HEK293 (cell line): Measurements from ENCODE around the gene MYL6B.

ENCODE experiments used
- CTCF ChIA-PET: fragments of 350-600 bp; formaldehyde crosslinking; extraction: SDS; loops from one replicate; lab custom pipeline; 2021; ENCODE audit warnings: antibody characterized with exemption; lab: Yijun Ruan, JAX
- POLR2A ChIA-PET: fragments of 300-600 bp; formaldehyde crosslinking; extraction: SDS; loops from one replicate; lab custom pipeline; 2020; ENCODE audit warnings: antibody characterized with exemption, inconsistent platforms; lab: Yijun Ruan, JAX
- H3K27ac ChIP-seq: fragments of 200-500 bp; sonication (Bioruptor generic); 2 replicates; pipeline ENCODE4 v1.5.1; 2014; ENCODE audit warnings: low read depth, low read length, control low read depth, inconsistent platforms; ENCODE audit errors: extremely low read depth
- H3K36me3 ChIP-seq, 2 experiments: fragments of 200-500 bp in 1 of 2; sonication (Bioruptor generic) in 1 of 2; 1 replicate in 1 of 2; 2 replicates in 1 of 2; pipeline ENCODE4 v1.5.1; 2014 to 2017; ENCODE audit warnings: inconsistent platforms in 2 of 2, low read length in 2 of 2; ENCODE audit not compliant: control insufficient read depth in 2 of 2, insufficient read depth in 1 of 2
- H3K4me1 ChIP-seq: fragments of 200-500 bp; sonication (Bioruptor generic); 2 replicates; pipeline ENCODE4 v1.5.1; 2014; ENCODE audit warnings: mild to moderate bottlenecking, low read length, inconsistent platforms; ENCODE audit not compliant: control insufficient read depth, insufficient read depth
- H3K4me3 ChIP-seq: 2 replicates; pipeline ENCODE4 v1.5.1; 2011; ENCODE audit warnings: low read depth, mild to moderate bottlenecking, control low read depth, low read length, moderate library complexity
- H3K9me3 ChIP-seq: fragments of 200-500 bp; sonication (Bioruptor generic); 2 replicates; pipeline ENCODE4 v1.5.1; 2014; ENCODE audit warnings: low read depth, low read length, inconsistent platforms; ENCODE audit not compliant: control insufficient read depth, insufficient read depth
- BCL11B ChIP-seq: fragments of 450-650 bp; formaldehyde crosslinking; IDR thresholded peaks from 2 replicates; pipeline ENCODE4 v1.5.1; 2016; ENCODE audit warnings: low read depth, missing biosample characterization, missing genetic modification characterization
- GLI4 ChIP-seq: fragments of 450-650 bp; formaldehyde crosslinking; IDR thresholded peaks from 2 replicates; pipeline ENCODE4 v1.5.1; 2016; ENCODE audit warnings: missing biosample characterization, missing genetic modification characterization
- HOXA7 ChIP-seq: sonication (generic); formaldehyde crosslinking; IDR thresholded peaks from 2 replicates; pipeline ENCODE4 v1.8.1; 2022; ENCODE audit warnings: missing genetic modification reagents, borderline replicate concordance
- MEIS1 ChIP-seq: sonication (generic); formaldehyde crosslinking; IDR thresholded peaks from 2 replicates; pipeline ENCODE4 v1.8.1; 2022; ENCODE audit warnings: missing genetic modification reagents, mild to moderate bottlenecking, borderline replicate concordance
- PRDM1 ChIP-seq: fragments of 450-650 bp; formaldehyde crosslinking; IDR thresholded peaks from 2 replicates; pipeline ENCODE4; 2016; ENCODE audit warnings: missing biosample characterization, missing genetic modification characterization
- YY2 ChIP-seq: fragments of 450-650 bp; formaldehyde crosslinking; IDR thresholded peaks from 2 replicates; pipeline ENCODE4 v1.5.1; 2016; ENCODE audit warnings: missing biosample characterization, missing genetic modification characterization
- ZBTB48 ChIP-seq: fragments of 450-650 bp; formaldehyde crosslinking; IDR thresholded peaks from 2 replicates; pipeline ENCODE4 v1.5.1; 2016; ENCODE audit warnings: missing biosample characterization, missing genetic modification characterization
- ZFP69B ChIP-seq: fragments of 450-650 bp; formaldehyde crosslinking; IDR thresholded peaks from 2 replicates; pipeline ENCODE4 v1.5.1; 2016; ENCODE audit warnings: missing biosample characterization, missing genetic modification characterization
- ZIC2 ChIP-seq: fragments of 450-650 bp; formaldehyde crosslinking; IDR thresholded peaks from 2 replicates; pipeline ENCODE4 v1.5.1; 2016; ENCODE audit warnings: missing biosample characterization, missing genetic modification characterization
- ZNF157 ChIP-seq: fragments of 450-650 bp; formaldehyde crosslinking; IDR thresholded peaks from 2 replicates; pipeline ENCODE4 v1.5.1; 2016; ENCODE audit warnings: missing biosample characterization, missing genetic modification characterization
- ZNF302 ChIP-seq: fragments of 450-650 bp; formaldehyde crosslinking; IDR thresholded peaks from 2 replicates; pipeline ENCODE4 v1.5.1; 2016; ENCODE audit warnings: missing biosample characterization, missing genetic modification characterization, low read depth
- ZNF335 ChIP-seq: fragments of 450-650 bp; formaldehyde crosslinking; conservative IDR thresholded peaks from 2 replicates; pipeline ENCODE4 v1.5.1; 2016; ENCODE audit warnings: missing biosample characterization, missing genetic modification characterization
- ZNF426 ChIP-seq: fragments of 450-650 bp; formaldehyde crosslinking; IDR thresholded peaks from 2 replicates; pipeline ENCODE4 v1.5.1; 2017; ENCODE audit warnings: missing biosample characterization, missing genetic modification characterization, mild to moderate bottlenecking, inconsistent platforms, moderate library complexity
- ZNF530 ChIP-seq: fragments of 450-650 bp; formaldehyde crosslinking; IDR thresholded peaks from 2 replicates; pipeline ENCODE4 v1.5.1; 2016; ENCODE audit warnings: low read depth, missing biosample characterization, missing genetic modification characterization
- ZNF571 ChIP-seq: fragments of 450-650 bp; formaldehyde crosslinking; IDR thresholded peaks from 2 replicates; pipeline ENCODE4 v1.5.0; 2017; ENCODE audit warnings: missing biosample characterization, missing genetic modification characterization
- ZNF623 ChIP-seq: fragments of 450-650 bp; formaldehyde crosslinking; IDR thresholded peaks from 2 replicates; pipeline ENCODE4 v1.5.1; 2016; ENCODE audit warnings: missing biosample characterization, missing genetic modification characterization
- ZNF837 ChIP-seq: fragments of 450-650 bp; formaldehyde crosslinking; IDR thresholded peaks from 2 replicates; pipeline ENCODE4 v1.5.1; 2016; ENCODE audit warnings: missing biosample characterization, missing genetic modification characterization
- TF ChIP-seq, protein P1 (sequence below): fragments of 450-650 bp; formaldehyde crosslinking; IDR thresholded peaks from 2 replicates; pipeline ENCODE4 v1.5.1; 2016; ENCODE audit warnings: missing biosample characterization, missing genetic modification characterization
- TF ChIP-seq, protein P2 (sequence below): fragments of 450-650 bp; formaldehyde crosslinking; IDR thresholded peaks from 2 replicates; pipeline ENCODE4 v1.5.1; 2017; ENCODE audit warnings: missing biosample characterization, missing genetic modification characterization
- TF ChIP-seq, protein P3 (sequence below): fragments of 450-650 bp; formaldehyde crosslinking; IDR thresholded peaks from 2 replicates; pipeline ENCODE4 v1.5.1; 2016; ENCODE audit warnings: missing biosample characterization, missing genetic modification characterization
- TF ChIP-seq, protein P4 (sequence below): fragments of 450-650 bp; formaldehyde crosslinking; IDR thresholded peaks from 2 replicates; pipeline ENCODE4 v1.5.1; 2016; ENCODE audit warnings: missing biosample characterization, missing genetic modification characterization, borderline replicate concordance
- TF ChIP-seq, protein P5 (sequence below): fragments of 450-650 bp; formaldehyde crosslinking; IDR thresholded peaks from 2 replicates; pipeline ENCODE4 v1.5.1; 2016; ENCODE audit warnings: missing biosample characterization, missing genetic modification characterization
- TF ChIP-seq, protein P6 (sequence below): fragments of 450-650 bp; formaldehyde crosslinking; optimal IDR thresholded peaks from 2 replicates; pipeline ENCODE3; 2016; ENCODE audit warnings: missing biosample characterization, mild to moderate bottlenecking, missing genetic modification characterization

MYL6B gene

DNA sequence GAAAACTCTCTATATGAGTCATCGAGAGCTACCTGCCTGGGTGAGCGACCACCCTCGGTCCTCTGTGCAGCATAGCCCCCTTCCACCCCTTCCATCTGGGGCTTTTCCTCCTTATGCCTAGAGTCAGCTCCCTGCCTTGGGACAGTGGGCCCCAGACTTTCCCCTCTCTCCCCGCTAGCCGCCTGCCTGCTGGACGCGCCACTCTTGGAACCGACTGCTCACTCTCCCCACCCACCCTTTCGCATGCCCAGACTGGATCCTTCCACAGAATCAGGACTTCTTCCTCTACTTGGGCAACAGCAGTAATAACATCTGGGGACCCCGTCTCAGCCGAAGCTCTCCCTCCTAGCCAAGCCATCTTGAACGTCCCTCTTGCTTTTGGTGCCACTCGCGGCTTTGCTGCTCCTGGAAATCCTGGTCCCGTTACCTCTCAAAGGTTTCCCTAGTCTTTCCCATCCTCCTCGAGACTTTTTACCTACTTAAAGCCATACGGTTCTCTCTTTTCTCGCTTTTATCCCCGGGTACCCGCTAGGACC lies 23.6 kb upstream of the MYL6B start:
- TF ChIP-seq HOXA7 (CRISPR knock-in tag), result no peak
- TF ChIP-seq, protein P1, sequence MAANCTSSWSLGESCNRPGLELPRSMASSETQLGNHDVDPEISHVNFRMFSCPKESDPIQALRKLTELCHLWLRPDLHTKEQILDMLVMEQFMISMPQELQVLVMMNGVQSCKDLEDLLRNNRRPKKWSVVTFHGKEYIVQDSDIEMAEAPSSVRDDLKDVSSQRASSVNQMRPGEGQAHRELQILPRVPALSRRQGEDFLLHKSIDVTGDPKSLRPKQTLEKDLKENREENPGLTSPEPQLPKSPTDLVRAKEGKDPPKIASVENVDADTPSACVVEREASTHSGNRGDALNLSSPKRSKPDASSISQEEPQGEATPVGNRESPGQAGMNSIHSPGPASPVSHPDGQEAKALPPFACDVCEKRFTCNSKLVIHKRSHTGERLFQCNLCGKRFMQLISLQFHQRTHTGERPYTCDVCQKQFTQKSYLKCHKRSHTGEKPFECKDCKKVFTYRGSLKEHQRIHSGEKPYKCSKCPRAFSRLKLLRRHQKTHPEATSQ (tag by site-specific recombination), result no peak
- TF ChIP-seq ZNF837 (tag by site-specific recombination), result no peak
- TF ChIP-seq, protein P2, sequence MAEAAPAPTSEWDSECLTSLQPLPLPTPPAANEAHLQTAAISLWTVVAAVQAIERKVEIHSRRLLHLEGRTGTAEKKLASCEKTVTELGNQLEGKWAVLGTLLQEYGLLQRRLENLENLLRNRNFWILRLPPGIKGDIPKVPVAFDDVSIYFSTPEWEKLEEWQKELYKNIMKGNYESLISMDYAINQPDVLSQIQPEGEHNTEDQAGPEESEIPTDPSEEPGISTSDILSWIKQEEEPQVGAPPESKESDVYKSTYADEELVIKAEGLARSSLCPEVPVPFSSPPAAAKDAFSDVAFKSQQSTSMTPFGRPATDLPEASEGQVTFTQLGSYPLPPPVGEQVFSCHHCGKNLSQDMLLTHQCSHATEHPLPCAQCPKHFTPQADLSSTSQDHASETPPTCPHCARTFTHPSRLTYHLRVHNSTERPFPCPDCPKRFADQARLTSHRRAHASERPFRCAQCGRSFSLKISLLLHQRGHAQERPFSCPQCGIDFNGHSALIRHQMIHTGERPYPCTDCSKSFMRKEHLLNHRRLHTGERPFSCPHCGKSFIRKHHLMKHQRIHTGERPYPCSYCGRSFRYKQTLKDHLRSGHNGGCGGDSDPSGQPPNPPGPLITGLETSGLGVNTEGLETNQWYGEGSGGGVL (tag by site-specific recombination), result 0 out of 2 replicates have a peak, but pooled peaks have one; percentile 12
- TF ChIP-seq, protein P3, sequence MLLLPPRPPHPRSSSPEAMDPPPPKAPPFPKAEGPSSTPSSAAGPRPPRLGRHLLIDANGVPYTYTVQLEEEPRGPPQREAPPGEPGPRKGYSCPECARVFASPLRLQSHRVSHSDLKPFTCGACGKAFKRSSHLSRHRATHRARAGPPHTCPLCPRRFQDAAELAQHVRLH, result no peak
- TF ChIP-seq ZNF571, result no peak
- TF ChIP-seq ZBTB48, result no peak; the same call in 1 of the 2 replicates
- peak; percentile 72 for TF ChIP-seq ZNF335 (tag by site-specific recombination)
- no peak for TF ChIP-seq MEIS1 (CRISPR knock-in tag)
- TF ChIP-seq, protein P4, sequence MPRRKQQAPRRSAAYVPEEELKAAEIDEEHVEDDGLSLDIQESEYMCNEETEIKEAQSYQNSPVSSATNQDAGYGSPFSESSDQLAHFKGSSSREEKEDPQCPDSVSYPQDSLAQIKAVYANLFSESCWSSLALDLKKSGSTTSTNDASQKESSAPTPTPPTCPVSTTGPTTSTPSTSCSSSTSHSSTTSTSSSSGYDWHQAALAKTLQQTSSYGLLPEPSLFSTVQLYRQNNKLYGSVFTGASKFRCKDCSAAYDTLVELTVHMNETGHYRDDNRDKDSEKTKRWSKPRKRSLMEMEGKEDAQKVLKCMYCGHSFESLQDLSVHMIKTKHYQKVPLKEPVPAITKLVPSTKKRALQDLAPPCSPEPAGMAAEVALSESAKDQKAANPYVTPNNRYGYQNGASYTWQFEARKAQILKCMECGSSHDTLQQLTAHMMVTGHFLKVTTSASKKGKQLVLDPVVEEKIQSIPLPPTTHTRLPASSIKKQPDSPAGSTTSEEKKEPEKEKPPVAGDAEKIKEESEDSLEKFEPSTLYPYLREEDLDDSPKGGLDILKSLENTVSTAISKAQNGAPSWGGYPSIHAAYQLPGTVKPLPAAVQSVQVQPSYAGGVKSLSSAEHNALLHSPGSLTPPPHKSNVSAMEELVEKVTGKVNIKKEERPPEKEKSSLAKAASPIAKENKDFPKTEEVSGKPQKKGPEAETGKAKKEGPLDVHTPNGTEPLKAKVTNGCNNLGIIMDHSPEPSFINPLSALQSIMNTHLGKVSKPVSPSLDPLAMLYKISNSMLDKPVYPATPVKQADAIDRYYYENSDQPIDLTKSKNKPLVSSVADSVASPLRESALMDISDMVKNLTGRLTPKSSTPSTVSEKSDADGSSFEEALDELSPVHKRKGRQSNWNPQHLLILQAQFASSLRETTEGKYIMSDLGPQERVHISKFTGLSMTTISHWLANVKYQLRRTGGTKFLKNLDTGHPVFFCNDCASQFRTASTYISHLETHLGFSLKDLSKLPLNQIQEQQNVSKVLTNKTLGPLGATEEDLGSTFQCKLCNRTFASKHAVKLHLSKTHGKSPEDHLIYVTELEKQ (tag by site-specific recombination), result 0 out of 2 replicates have a peak, but pooled peaks have one; percentile 15
- no peak for TF ChIP-seq ZNF426 (tag by site-specific recombination)
- TF ChIP-seq BCL11B, result no peak
- no peak for TF ChIP-seq ZNF623 (tag by site-specific recombination)
- TF ChIP-seq ZNF157, result no peak; the same call in 1 of the 2 replicates
- TF ChIP-seq PRDM1 (tag by site-specific recombination), result peak; percentile 61; the same call in 1 of the 2 replicates
- TF ChIP-seq ZIC2 (tag by site-specific recombination), result no peak
- TF ChIP-seq, protein P5, sequence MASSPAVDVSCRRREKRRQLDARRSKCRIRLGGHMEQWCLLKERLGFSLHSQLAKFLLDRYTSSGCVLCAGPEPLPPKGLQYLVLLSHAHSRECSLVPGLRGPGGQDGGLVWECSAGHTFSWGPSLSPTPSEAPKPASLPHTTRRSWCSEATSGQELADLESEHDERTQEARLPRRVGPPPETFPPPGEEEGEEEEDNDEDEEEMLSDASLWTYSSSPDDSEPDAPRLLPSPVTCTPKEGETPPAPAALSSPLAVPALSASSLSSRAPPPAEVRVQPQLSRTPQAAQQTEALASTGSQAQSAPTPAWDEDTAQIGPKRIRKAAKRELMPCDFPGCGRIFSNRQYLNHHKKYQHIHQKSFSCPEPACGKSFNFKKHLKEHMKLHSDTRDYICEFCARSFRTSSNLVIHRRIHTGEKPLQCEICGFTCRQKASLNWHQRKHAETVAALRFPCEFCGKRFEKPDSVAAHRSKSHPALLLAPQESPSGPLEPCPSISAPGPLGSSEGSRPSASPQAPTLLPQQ, result peak; percentile 86
- no peak for TF ChIP-seq ZNF530 (tag by site-specific recombination)
- 0 out of 2 replicates have a peak, but pooled peaks have one; percentile 4 for TF ChIP-seq YY2
- TF ChIP-seq, protein P6, sequence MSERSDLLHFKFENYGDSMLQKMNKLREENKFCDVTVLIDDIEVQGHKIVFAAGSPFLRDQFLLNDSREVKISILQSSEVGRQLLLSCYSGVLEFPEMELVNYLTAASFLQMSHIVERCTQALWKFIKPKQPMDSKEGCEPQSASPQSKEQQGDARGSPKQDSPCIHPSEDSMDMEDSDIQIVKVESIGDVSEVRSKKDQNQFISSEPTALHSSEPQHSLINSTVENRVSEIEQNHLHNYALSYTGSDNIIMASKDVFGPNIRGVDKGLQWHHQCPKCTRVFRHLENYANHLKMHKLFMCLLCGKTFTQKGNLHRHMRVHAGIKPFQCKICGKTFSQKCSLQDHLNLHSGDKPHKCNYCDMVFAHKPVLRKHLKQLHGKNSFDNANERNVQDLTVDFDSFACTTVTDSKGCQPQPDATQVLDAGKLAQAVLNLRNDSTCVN (tag by site-specific recombination), result peak; percentile 12
- no peak for TF ChIP-seq GLI4 (tag by site-specific recombination)
- TF ChIP-seq ZFP69B (tag by site-specific recombination), result peak; percentile 80
- no peak for TF ChIP-seq ZNF302 (tag by site-specific recombination)
- peak overlapping the region; percentile 57; the same call in 1 of the 2 replicates for H3K27ac ChIP-seq
- peaks cover 15 to 40% of the 10 kb centered on the region in 2 experiments; a peak in 2 of 3 replicates for H3K36me3 ChIP-seq
- H3K9me3 ChIP-seq, result no peaks in the 10 kb centered on the region
- ChIA-PET CTCF (interaction anchor here (0.5 to 6.8 kb wide), 14 partner anchors 8 to 1135 kb away, joined by 3 to 65 read pairs (median 3); partner anchors contain the start of genes MYL6, RPL41, SMARCC2 and ZC3H10), POLR2A (interaction anchor here (0.6 to 3.8 kb wide), 22 partner anchors 10 to 500 kb away, joined by 3 to 99 read pairs (median 9); partner anchors contain the start of genes MYL6, MYL6B, ORMDL2 and PA2G4)
- H3K4me3 ChIP-seq, result peak overlapping the region; percentile 80
- H3K4me1 ChIP-seq, result peaks cover 9% of the 10 kb centered on the region
